Peyer's patch (tissue), 4 donors: ENCODE data around the gene PITPNM2. TPM values are rescaled to one million over a fixed set of nuclear protein-coding genes. Genes with fewer than 3 reads are reported as not detected.

ENCODE experiments used
- DNase-seq, 3 donors: peaks; one replicate each; pipeline ENCODE4 v3.0.0-alpha.2; 2017 to 2019
- H3K27ac ChIP-seq, 4 donors: fragments of 200-600 bp; sonication (generic); one replicate each; pipeline ENCODE4 v1.5.1; 2016 to 2019
- H3K27me3 ChIP-seq, 2 donors: fragments of 200-600 bp; sonication (generic); one replicate each; pipeline ENCODE4 v1.5.1; 2019
- H3K36me3 ChIP-seq, 3 donors: fragments of 200-600 bp; sonication (generic); one replicate each; pipeline ENCODE4 v1.5.1; 2016 to 2019
- H3K4me1 ChIP-seq, 4 donors: fragments of 200-600 bp; sonication (generic); one replicate each; pipeline ENCODE4 v1.5.1; 2016 to 2019
- H3K4me3 ChIP-seq, 4 donors: fragments of 200-600 bp; sonication (generic); 1 replicate in 3 of 4; 2 replicates in 1 of 4; pipeline ENCODE4 v1.5.1; 2016 to 2019; ENCODE audit warnings: mild to moderate bottlenecking in 1 of 4
- H3K9me3 ChIP-seq, 4 donors: fragments of 200-600 bp; sonication (generic); one replicate each; pipeline ENCODE4 v1.5.1; 2016 to 2019; ENCODE audit warnings: mild to moderate bottlenecking in 1 of 4
- CTCF ChIP-seq, 6 experiments: fragments of 450-650 bp in 4 of 6; fragments of 200-600 bp in 2 of 6; sonication (generic) in 1 of 6; IDR thresholded peaks; one replicate each; pipeline ENCODE4 v1.5.1; 2017 to 2019; ENCODE audit warnings: antibody characterized with exemption in 6 of 6, mild to moderate bottlenecking in 3 of 6, moderate library complexity in 1 of 6
- POLR2A ChIP-seq, 2 donors: fragments of 450-650 bp; IDR thresholded peaks; one replicate each; pipeline ENCODE4 v1.5.1; 2017; ENCODE audit warnings: antibody characterized with exemption in 2 of 2, mild to moderate bottlenecking in 2 of 2, moderate library complexity in 2 of 2
- total RNA-seq, 4 donors: library from RNA; depleted of rRNA; stranded (reverse); fragments of >200 nt; gene quantifications; one replicate each; pipeline ENCODE4 v1.1.0, GENCODE V29; 2016

The PITPNM2 gene
- total RNA-seq, 4 donors from 2014 or later: 12.3 to 37.0 (median 23.6) TPM

GRCh38 chr12:123126294-123127181 is 24.4 kb downstream of the PITPNM2 start:
- no peaks in the 10 kb centered on the region for H3K9me3 ChIP-seq
- no peaks in the 10 kb centered on the region for H3K27me3 ChIP-seq
- peak in 1 of 3 donors; percentile 68 for DNase-seq
- TF ChIP-seq CTCF (IDR thresholded peaks at IDR 0.05): no peak
- no peak for TF ChIP-seq POLR2A (IDR thresholded peaks at IDR 0.05)
- H3K27ac ChIP-seq: peak overlapping the region in 2 of 4 donors; percentile 44 to 61
- H3K4me3 ChIP-seq: no peak overlapping the region
- peaks cover 0 to 12% (median 2%) of the 10 kb centered on the region in 4 donors for H3K4me1 ChIP-seq
- H3K36me3 ChIP-seq: no peaks in the 10 kb centered on the region

- Histone ChIP-seq H3K36me3 (no peaks in the 10 kb centered on the region), H3K27ac (no peak overlapping the region), H3K9me3 (no peaks in the 10 kb centered on the region), H3K27me3 (no peaks in the 10 kb centered on the region), H3K4me3 (no peak overlapping the region), H3K4me1 (peaks cover 0 to 17% (median 3%) of the 10 kb centered on the region in 4 donors)
- TF ChIP-seq CTCF (IDR thresholded peaks at IDR 0.05) (no peak), POLR2A (IDR thresholded peaks at IDR 0.05) (no peak)
- DNase-seq: no peak
Observed at GRCh38 chr12:123122626-123123025, 28.3 kb downstream of the PITPNM2 start.

GRCh38 chr12:123121670-123122069 is 29.2 kb downstream of the PITPNM2 start:
- Histone ChIP-seq H3K4me1 (peaks cover 0 to 14% (median 3%) of the 10 kb centered on the region in 4 donors), H3K27ac (peak overlapping the region in 1 of 4 donors; percentile 13), H3K27me3 (no peaks in the 10 kb centered on the region), H3K4me3 (no peak overlapping the region), H3K9me3 (no peaks in the 10 kb centered on the region), H3K36me3 (no peaks in the 10 kb centered on the region)
- no peak for DNase-seq
- no peak for TF ChIP-seq POLR2A (IDR thresholded peaks at IDR 0.05)
- TF ChIP-seq CTCF (IDR thresholded peaks at IDR 0.05): no peak

- Histone ChIP-seq H3K27me3 (no peaks in the 10 kb centered on the region), H3K4me1 (peaks cover 0 to 17% (median 3%) of the 10 kb centered on the region in 4 donors), H3K36me3 (no peaks in the 10 kb centered on the region), H3K4me3 (no peak overlapping the region), H3K27ac (peak overlapping the region; percentile 4 to 71 (median 12)), H3K9me3 (no peaks in the 10 kb centered on the region)
- peak in 2 of 3 donors; percentile 13 to 41 for DNase-seq
- no peak for TF ChIP-seq POLR2A (IDR thresholded peaks at IDR 0.05)
- no peak for TF ChIP-seq CTCF (IDR thresholded peaks at IDR 0.05)
Observed at GRCh38 chr12:123120452-123121166, 30.3 kb downstream of the PITPNM2 start.

GRCh38 chr12:123119808-123120207 is 31.1 kb downstream of the PITPNM2 start:
- TF ChIP-seq CTCF (IDR thresholded peaks at IDR 0.05) (no peak), POLR2A (IDR thresholded peaks at IDR 0.05) (no peak)
- H3K36me3 ChIP-seq: no peaks in the 10 kb centered on the region
- H3K27me3 ChIP-seq: no peaks in the 10 kb centered on the region
- H3K27ac ChIP-seq: peak overlapping the region in 2 of 4 donors; percentile 14 to 71
- DNase-seq: peak in 2 of 3 donors; percentile 63 to 65
- H3K4me3 ChIP-seq: no peak overlapping the region
- peaks cover 0 to 22% (median 3%) of the 10 kb centered on the region in 4 donors for H3K4me1 ChIP-seq
- no peaks in the 10 kb centered on the region for H3K9me3 ChIP-seq
